Left hindlimb (tissue), 1 donor: Measurements from ENCODE around the gene MAK.
A peak's percentile ranks its signal among the peaks of the same experiment; 100 is the strongest.
"Not testable (repeated sequence)": the region's sequence is repeated elsewhere in the genome, so short reads cannot be mapped to it uniquely, and the experiment has no call there.

ENCODE experiments used
- DNase-seq: peaks from one replicate; pipeline ENCODE4 v3.0.0-alpha.2; 2018

MAK gene

DNA sequence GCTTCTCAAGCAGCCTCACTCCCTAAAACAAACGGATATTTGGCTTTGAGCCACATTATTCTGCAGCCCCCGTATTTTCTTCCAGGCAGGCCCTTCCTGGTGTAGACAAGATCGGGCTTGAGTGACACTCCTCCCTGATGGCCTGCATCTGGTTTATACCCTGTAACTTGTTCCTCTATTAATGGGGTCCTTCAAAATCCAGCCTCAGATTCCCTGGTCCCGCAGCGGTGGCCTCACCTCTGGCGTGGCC is 115.8 kb downstream of the MAK start:
- DNase-seq, result no peak

DNA sequence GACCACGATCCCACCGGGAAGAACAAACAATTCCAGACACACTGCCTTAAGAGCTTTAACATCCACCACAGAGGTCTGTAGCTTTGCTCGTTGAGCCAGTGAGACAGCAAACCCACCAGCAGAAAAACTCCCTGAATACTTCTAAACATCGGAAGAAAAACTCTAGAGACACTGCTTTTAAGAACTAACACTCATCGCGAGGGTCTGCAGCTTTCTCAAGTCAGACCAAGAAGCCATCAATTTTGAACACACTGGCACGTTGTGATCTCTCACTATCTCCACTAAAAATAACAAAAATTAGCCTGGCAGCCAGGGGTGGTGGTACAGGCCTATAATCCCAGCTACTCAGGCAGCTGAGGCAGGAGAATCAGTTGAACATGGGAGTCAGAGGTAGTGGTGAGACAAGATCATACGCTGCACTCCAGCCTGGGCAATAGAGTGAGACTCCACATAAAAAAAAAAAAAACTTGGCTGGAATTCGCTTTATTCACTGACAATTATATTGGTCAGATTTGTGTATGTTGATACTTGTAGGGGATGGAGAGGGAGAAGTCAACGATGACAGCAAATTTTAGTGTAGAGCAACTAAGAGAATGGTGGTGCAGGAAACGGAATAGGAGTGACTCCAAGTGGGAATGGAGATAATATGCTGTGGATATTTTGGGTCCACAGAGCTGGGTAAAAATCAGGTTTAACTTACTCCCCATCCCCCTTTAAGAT is 116.3 kb downstream of the MAK start:
- DNase-seq, result no peak

DNA sequence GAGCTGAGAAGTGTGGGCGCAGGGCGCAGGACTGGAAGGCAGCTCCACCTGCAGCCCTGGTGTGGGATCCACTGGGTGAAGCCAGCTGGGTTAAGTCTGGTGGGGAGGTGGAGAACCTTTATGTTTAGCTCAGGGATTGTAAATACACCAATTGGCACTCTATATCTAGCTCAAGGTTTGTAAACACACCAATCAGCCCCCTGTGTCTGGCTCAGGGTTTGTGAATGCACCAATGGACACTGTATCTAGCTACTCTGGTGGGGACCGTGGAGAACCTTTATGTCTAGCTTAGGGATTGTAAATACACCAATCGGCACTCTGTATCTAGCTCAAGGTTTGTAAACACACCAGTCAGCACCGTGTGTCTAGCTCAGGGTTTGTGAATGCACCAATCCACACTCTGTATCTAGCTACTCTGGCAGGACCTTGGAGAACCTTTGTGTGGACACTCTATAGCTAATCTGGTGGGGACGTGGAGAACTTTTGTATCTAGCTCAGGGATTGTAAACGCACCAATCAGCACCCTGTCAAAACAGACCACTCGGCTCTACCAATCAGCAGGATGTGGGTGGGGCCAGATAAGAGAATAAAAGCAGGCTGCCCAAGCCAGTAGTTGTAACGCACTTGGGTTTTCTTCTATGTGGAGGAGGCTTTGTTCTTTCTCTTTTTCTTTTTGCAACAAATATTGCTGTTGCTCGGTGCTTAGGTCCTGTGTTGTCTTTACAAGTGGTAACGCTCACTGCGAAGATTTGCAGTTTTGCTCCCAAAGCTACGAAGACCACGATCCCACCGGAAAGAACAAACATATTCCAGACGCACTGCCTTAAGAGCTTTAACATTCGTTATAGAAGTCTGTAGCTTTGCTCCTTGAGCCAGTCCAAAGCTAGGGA is 117.1 kb downstream of the MAK start:
- DNase-seq, result not testable (repeated sequence)

DNA sequence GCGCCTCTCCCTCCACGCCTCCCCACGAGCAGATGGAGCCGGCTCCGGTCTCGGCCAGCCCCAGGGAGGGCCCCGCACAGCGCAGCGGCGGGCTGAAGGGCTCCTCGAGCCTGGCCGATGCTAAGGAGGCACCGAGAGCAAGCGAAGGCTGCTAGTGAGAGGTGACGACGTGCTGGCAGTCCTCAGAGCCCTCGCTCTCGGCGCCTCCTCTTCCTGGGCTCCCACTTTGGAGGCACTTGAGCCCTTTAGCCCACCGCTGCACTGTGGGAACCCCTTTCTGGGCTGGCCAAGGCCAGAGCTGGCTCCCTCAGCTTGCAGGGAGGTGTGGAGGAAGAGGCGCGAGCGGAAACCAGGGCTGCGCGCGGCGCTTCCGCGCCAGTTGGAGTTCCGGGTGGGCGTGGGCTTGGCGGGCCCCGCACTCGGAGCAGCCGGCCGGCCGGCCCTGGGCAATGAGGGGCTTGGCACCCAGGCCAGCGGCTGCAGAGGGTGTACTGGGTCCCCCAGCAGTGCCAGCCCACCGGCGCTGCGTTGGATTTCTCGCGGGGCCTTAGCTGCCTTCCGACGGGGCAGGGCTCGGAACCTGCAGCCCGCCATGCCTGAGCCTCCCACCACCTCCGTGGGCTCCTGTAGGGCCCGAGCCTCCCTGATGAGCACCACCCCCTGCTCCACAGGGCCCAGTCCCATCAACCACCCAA is 117.9 kb downstream of the MAK start:
- peak; percentile 74 for DNase-seq

DNA sequence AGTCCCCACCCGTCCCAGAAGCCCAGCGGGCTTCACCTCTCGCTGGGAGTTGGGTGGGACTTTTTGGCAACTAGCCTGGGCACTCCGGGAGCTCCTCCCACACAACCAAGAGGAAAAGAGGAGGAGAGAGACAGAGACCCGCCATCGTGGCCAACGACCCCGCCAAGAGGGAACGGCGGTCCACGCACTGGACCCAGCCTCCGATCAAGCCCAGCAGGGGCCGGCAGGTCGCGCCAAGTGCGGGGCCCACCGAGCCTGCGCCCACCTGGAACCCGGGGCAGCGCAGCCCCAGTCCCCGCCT is 118.4 kb downstream of the MAK start:
- peak; percentile 62 for DNase-seq

DNA sequence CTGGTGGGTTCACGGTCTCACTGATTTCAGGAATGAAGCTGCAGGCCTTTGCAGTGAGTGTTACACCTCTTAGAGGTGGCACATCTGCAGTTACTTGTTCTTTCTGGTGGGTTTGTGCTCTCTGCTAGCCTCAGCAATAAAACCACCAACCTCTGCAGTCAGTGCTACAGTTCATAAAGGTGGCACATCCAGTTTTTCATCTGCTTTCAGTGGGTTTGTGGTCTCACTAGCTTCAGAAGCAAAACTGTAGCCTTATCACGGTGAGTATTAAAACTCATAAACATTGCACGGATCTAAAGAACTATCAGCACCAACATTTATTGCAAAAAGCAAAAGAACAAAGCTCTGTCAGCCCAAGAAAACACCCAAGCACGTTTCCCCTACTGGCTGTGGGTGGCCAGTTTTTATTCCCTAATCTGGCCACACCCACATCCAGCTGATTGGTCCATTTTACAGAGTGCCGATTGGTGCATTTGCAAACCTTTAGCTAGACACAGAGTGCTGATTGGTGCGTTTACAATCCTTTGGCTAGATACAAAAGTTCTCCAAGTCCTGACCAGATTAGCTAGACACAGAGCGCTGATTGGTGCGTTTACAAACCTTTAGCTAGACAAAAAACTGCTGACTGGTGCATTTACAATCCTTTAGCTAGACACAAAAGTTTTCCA is 118.9 kb downstream of the MAK start:
- DNase-seq, result no peak

DNA sequence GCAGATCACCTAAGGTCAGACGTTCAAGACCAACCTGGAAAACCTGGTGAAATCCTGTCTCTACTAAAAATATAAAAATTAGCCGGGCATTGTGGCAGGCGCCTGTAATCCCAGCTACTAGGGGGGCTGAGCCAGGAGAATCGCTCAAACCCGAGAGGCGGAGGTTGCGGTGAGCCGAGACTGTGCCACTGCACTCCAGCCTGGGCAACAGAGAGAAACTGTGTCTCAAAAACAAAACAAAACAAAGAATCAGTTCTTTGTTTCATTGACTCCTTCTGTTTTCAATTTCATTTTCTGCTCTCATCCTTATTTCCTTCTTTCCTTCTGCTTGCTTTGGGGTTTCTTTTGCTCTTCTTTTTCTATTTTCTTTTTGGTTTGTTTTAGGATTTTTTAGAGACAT is 124.4 kb downstream of the MAK start:
- DNase-seq, result no peak
